Measurements from ENCODE around the gene SFPQ.

The SFPQ gene

GRCh38 chr1:35136780-35137179, 56.2 kb downstream of the SFPQ start:
- DNase-seq: no peak
